Activated T-helper 17 cell treated with anti-CD3 and anti-CD28 coated beads, Interleukin-2, amount 50 U/mL, for 72 hours (primary cell): ENCODE data around the gene IAH1. TPM values are rescaled to one million over a fixed set of nuclear protein-coding genes. Genes with fewer than 3 reads are reported as not detected.

Experiments used
- ATAC-seq: fragments of 150-1000 bp; cut with Tn5 transposase; replicated peaks from 2 replicates; pipeline ENCODE4 v1.10.0; 2021; ENCODE audit warnings: mild to moderate bottlenecking, moderate library complexity
- H3K27ac Mint-ChIP-seq: one replicate; pipeline ENCODE4 v1.8.0; 2022; ENCODE audit warnings: mixed read lengths
- H3K27me3 Mint-ChIP-seq: one replicate; pipeline ENCODE4 v1.8.0; 2022; ENCODE audit warnings: mixed read lengths
- H3K36me3 Mint-ChIP-seq: one replicate; pipeline ENCODE4 v1.8.0; 2022; ENCODE audit warnings: low read depth, mild to moderate bottlenecking, mixed read lengths
- H3K4me1 Mint-ChIP-seq: one replicate; pipeline ENCODE4 v1.8.0; 2022; ENCODE audit warnings: mixed read lengths
- H3K4me3 Mint-ChIP-seq: one replicate; pipeline ENCODE4 v1.8.0; 2022; ENCODE audit warnings: mild to moderate bottlenecking, mixed read lengths
- H3K9me3 Mint-ChIP-seq: one replicate; pipeline ENCODE4 v1.8.0; 2022; ENCODE audit warnings: mixed read lengths
- total RNA-seq, 2 donors: library from RNA; stranded (reverse); gene quantifications; one replicate each; pipeline ENCODE4 v1.2.3, GENCODE V29; 2022

IAH1 gene
- total RNA-seq, 2 donors from 2014 or later, result 61.2 to 65.1 TPM

DNA sequence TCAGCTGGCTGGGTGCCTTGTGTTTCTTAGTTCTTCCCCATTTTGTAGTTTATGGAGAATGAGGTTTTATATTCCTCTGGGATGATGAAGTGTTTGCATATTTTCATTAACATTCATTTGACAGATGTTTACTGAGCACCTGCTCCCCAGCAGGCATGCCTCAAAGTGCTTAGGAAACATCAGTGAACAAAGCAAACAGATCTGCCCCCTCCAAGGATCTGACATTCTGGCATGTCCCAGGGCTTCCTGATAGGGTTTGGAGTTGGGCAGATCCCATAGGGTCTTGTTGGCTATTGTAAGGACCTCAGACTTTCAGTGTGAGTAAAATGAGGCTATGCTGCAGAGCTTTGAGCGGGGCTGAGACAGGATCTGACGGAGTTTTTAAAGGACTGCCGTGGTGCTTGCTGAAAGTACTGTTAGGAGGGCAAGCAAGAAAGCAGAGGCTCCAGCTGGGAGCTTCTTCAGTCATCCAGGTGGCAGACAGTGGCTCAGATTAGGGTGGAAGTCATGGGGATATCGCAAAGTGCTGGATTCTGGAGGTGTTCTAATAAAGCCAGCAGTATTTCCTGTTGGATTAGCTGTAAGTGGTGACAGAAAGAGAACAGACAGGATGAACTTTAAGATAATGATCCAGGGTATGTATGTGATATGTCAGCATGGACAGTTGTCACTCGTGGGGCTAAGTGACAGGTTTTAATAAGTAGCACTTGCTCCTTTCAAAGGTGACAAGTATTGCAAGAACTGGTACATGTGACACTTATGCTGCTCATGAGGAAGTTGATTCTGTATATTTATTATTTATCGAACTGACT lies 11.3 kb upstream of the IAH1 start:
- Mint-ChIP-seq H3K9me3 (no peaks in the 10 kb centered on the region), H3K4me3 (peak overlapping the region; percentile 17), H3K27me3 (no peaks in the 10 kb centered on the region), H3K27ac (peak overlapping the region; percentile 70), H3K36me3 (peaks cover 70% of the 10 kb centered on the region), H3K4me1 (peaks cover 10% of the 10 kb centered on the region)
- peak; percentile 44 for ATAC-seq

DNA sequence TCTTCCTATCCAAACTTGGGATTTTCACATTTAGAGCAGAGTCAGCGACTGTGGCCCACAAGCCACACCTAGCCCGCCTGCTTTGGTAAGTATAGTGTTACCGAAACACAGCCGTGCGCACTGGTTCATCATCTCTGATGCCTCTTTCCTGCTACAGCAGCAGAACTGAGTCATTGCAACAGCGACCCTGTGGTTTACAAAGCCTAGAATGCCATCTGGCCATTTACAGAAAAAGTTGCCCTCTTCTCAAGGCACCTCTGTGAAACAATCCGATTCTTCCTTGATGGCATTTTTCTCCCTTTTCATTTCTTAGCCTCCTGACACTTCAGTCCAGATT lies 10.7 kb upstream of the IAH1 start:
- Mint-ChIP-seq H3K36me3 (peaks cover 69% of the 10 kb centered on the region), H3K27me3 (no peaks in the 10 kb centered on the region), H3K4me1 (peaks cover 10% of the 10 kb centered on the region), H3K4me3 (peak overlapping the region; percentile 17), H3K9me3 (no peaks in the 10 kb centered on the region), H3K27ac (peak overlapping the region; percentile 70)
- ATAC-seq, result peak; percentile 100

GRCh38 chr2:9465170-9465569 lies 9.2 kb upstream of the IAH1 start:
- Mint-ChIP-seq H3K27ac (no peak overlapping the region), H3K4me1 (peaks cover 10% of the 10 kb centered on the region), H3K36me3 (peaks cover 69% of the 10 kb centered on the region), H3K27me3 (no peaks in the 10 kb centered on the region), H3K4me3 (no peak overlapping the region), H3K9me3 (no peaks in the 10 kb centered on the region)
- no peak for ATAC-seq

- Mint-ChIP-seq H3K27ac (no peak overlapping the region), H3K27me3 (no peaks in the 10 kb centered on the region), H3K4me1 (peaks cover 10% of the 10 kb centered on the region), H3K4me3 (no peak overlapping the region), H3K9me3 (no peaks in the 10 kb centered on the region), H3K36me3 (peaks cover 69% of the 10 kb centered on the region)
- no peak for ATAC-seq
These were observed 8.1 kb upstream of the IAH1 start for GRCh38 chr2:9466147-9466683.

GRCh38 chr2:9467687-9468086 lies 6.7 kb upstream of the IAH1 start:
- Mint-ChIP-seq H3K4me3 (no peak overlapping the region), H3K27ac (no peak overlapping the region), H3K4me1 (peaks cover 10% of the 10 kb centered on the region), H3K36me3 (peaks cover 70% of the 10 kb centered on the region), H3K27me3 (no peaks in the 10 kb centered on the region), H3K9me3 (no peaks in the 10 kb centered on the region)
- no peak for ATAC-seq

- no peak for ATAC-seq
- Mint-ChIP-seq H3K27me3 (no peaks in the 10 kb centered on the region), H3K36me3 (peaks cover 71% of the 10 kb centered on the region), H3K9me3 (no peaks in the 10 kb centered on the region), H3K4me3 (no peak overlapping the region), H3K4me1 (peaks cover 10% of the 10 kb centered on the region), H3K27ac (no peak overlapping the region)
These were observed 3.1 kb upstream of the IAH1 start for GRCh38 chr2:9471206-9471605.

DNA sequence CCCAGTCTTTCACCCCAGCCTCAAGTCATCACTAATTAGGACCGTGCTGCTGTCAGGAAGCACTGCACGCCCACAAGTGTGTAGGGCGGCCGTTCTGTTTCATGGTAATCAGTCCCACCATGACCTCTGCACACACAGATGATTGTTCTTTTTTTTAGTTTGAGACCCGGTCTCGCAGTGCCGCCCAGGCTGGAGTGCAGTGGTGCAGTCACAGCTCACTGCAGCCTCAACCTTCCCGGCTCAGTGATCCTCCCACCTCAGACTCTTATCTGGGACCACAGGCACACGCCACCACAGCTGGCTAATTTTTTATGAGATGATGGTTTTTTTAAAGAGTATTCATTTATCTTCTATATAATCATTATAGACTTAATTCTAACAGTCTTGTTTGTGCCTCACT lies 1.8 kb upstream of the IAH1 start:
- peaks cover 73% of the 10 kb centered on the region for H3K36me3 Mint-ChIP-seq
- no peak overlapping the region for H3K27ac Mint-ChIP-seq
- H3K4me1 Mint-ChIP-seq, result peaks cover 21% of the 10 kb centered on the region
- no peaks in the 10 kb centered on the region for H3K27me3 Mint-ChIP-seq
- H3K4me3 Mint-ChIP-seq, result peak overlapping the region; percentile 73
- ATAC-seq, result no peak
- H3K9me3 Mint-ChIP-seq, result no peaks in the 10 kb centered on the region

DNA sequence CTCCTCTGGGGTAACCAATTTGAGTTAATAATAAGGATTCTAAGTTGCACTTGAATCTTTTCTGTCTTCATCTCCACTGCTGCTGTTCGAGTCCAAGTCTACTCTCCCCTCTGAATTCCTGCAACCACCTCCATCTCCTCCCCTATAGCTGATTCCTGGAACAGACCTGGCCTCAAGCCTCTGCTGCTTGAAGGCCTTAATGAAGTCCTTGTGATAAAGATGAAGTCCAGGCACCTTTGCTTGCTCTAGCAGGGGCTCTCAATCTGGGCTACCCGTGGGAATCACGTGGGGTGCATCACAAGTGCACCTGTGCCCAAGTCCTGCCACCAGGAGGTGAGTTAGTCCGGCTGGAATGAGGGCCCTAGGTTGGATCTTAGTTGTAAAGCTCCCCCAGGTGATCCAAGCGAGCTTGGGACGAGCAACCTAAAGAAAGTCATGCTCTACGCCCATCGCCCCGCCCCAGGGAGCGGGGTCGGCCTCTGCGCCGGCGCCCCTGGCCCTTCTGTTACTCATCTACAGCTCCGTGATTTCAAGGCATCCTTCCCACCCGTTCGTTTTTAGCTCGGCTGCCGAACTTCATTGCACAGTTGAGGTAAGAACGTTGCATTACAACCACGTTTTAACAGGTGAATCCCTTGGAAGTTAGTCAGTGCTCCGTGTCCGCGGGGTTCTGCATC lies 905 bp upstream of the IAH1 start:
- peak; percentile 17 for ATAC-seq
- peak overlapping the region; percentile 36 for H3K27ac Mint-ChIP-seq
- no peaks in the 10 kb centered on the region for H3K27me3 Mint-ChIP-seq
- no peaks in the 10 kb centered on the region for H3K9me3 Mint-ChIP-seq
- H3K4me1 Mint-ChIP-seq, result peaks cover 25% of the 10 kb centered on the region
- peak overlapping the region; percentile 73 for H3K4me3 Mint-ChIP-seq
- H3K36me3 Mint-ChIP-seq, result peaks cover 76% of the 10 kb centered on the region

DNA sequence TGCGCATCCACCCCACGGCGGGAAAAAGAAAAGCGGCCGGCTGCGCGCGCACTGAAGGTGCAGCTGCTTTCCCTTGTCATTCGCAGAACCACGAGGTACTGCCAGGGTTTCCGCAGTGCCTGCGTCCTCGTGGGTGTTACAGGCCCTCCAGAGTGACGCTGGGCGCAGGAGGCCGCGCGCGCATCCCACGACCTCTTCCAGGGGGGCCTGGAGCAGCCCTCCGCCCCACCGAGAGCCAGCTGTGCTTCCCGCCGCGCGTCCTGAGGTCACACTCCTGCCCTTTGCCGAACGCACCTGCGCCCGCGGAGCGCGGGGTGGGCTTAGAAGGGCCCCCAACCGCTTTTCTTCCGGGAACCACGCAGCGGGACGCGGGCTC lies 378 bp upstream of the IAH1 start:
- Mint-ChIP-seq H3K4me1 (peaks cover 29% of the 10 kb centered on the region), H3K27ac (peak overlapping the region; percentile 36), H3K36me3 (peaks cover 76% of the 10 kb centered on the region), H3K4me3 (peak overlapping the region; percentile 73), H3K27me3 (no peaks in the 10 kb centered on the region), H3K9me3 (no peaks in the 10 kb centered on the region)
- ATAC-seq, result peak; percentile 61

DNA sequence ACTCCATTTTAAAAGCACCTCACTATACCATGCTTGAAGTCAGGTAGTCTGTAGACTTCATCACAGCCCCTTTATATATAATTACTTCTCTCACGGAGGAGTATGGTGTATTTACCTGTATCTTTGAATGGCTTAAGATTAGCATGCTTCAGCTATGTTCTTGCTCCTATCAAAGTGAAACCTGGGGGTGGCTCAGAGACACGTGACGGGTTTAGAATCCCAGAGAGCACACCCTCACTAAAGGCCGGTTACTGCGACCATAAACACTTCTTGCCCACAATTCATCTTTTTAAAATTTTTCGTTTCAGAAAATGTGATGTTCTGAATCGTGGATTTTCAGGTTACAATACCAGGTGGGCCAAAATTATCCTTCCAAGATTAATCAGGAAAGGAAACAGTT lies 3.6 kb downstream of the IAH1 start:
- Mint-ChIP-seq H3K4me3 (peak overlapping the region; percentile 81), H3K27me3 (no peaks in the 10 kb centered on the region), H3K9me3 (no peaks in the 10 kb centered on the region), H3K36me3 (peaks cover 78% of the 10 kb centered on the region), H3K27ac (peak overlapping the region; percentile 8), H3K4me1 (peaks cover 29% of the 10 kb centered on the region)
- ATAC-seq, result no peak

GRCh38 chr2:9478526-9478925 lies 4.2 kb downstream of the IAH1 start:
- Mint-ChIP-seq H3K4me1 (peaks cover 24% of the 10 kb centered on the region), H3K4me3 (peak overlapping the region; percentile 81), H3K36me3 (peaks cover 78% of the 10 kb centered on the region), H3K9me3 (no peaks in the 10 kb centered on the region), H3K27ac (peak overlapping the region; percentile 8), H3K27me3 (no peaks in the 10 kb centered on the region)
- ATAC-seq, result no peak

DNA sequence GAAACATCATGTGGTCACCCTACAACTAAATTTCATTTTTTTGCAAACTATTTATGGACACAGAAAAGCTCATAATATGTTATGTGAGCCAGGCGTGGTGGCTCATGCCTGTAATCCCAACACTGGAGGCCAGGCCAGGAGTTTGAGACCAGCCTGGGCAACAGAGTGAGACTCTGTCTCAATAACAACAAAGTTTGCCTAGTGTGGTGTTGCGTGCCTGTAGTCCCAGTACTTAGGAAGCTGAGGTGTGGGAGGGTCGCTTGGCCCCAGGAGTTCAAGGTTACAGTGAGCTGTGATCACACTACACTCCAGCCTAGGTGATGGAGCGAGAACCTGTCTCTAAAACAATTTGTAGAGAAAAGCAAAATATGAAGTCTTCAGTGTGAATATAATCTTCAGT lies 5.8 kb downstream of the IAH1 start:
- Mint-ChIP-seq H3K4me1 (peaks cover 24% of the 10 kb centered on the region), H3K27me3 (no peaks in the 10 kb centered on the region), H3K36me3 (peaks cover 94% of the 10 kb centered on the region), H3K27ac (peak overlapping the region; percentile 11), H3K4me3 (no peak overlapping the region), H3K9me3 (no peaks in the 10 kb centered on the region)
- ATAC-seq, result no peak

- H3K4me1 Mint-ChIP-seq, result peaks cover 7% of the 10 kb centered on the region
- H3K27me3 Mint-ChIP-seq, result no peaks in the 10 kb centered on the region
- no peaks in the 10 kb centered on the region for H3K9me3 Mint-ChIP-seq
- H3K36me3 Mint-ChIP-seq, result peaks cover 99% of the 10 kb centered on the region
- peak overlapping the region; percentile 61 for H3K27ac Mint-ChIP-seq
- H3K4me3 Mint-ChIP-seq, result no peak overlapping the region
- no peak for ATAC-seq
These were observed 8.8 kb downstream of the IAH1 start for GRCh38 chr2:9483107-9483506.

- ATAC-seq, result no peak
- Mint-ChIP-seq H3K9me3 (no peaks in the 10 kb centered on the region), H3K36me3 (peaks cover 99% of the 10 kb centered on the region), H3K4me1 (peaks cover 7% of the 10 kb centered on the region), H3K27me3 (no peaks in the 10 kb centered on the region), H3K27ac (peak overlapping the region; percentile 41), H3K4me3 (no peak overlapping the region)
These were observed 10.2 kb downstream of the IAH1 start for GRCh38 chr2:9484533-9484932.
